HG02970 (cell line): ENCODE measurements around the gene NUCKS1.

ENCODE experiments used
- ATAC-seq: cut with Tn5 transposase; IDR thresholded peaks from one replicate; pipeline ENCODE4 v1.9.1; 2021; ENCODE audit warnings: mild to moderate bottlenecking, moderate library complexity, moderate number of reproducible peaks; ENCODE audit not compliant: unreplicated experiment, low FRiP score

Gene NUCKS1

GRCh38 chr1:205772607-205773032, 22.6 kb upstream of the NUCKS1 start:
- no peak for ATAC-seq

GRCh38 chr1:205770618-205771017, 20.6 kb upstream of the NUCKS1 start:
- ATAC-seq = no peak

- no peak for ATAC-seq
Observed at GRCh38 chr1:205769641-205770365, 19.8 kb upstream of the NUCKS1 start.

GRCh38 chr1:205767248-205767647, 17.3 kb upstream of the NUCKS1 start:
- ATAC-seq = no peak

- no peak for ATAC-seq
Observed at GRCh38 chr1:205766570-205766969, 16.6 kb upstream of the NUCKS1 start.

- no peak for ATAC-seq
Observed at GRCh38 chr1:205766038-205766437, 16.1 kb upstream of the NUCKS1 start.

- ATAC-seq = no peak
Observed at GRCh38 chr1:205764578-205764977, 14.6 kb upstream of the NUCKS1 start.

GRCh38 chr1:205763980-205764379, 14.0 kb upstream of the NUCKS1 start:
- no peak for ATAC-seq

- ATAC-seq = no peak
Observed at GRCh38 chr1:205760606-205761005, 10.6 kb upstream of the NUCKS1 start.

GRCh38 chr1:205756552-205756951, 6.6 kb upstream of the NUCKS1 start:
- ATAC-seq = no peak

GRCh38 chr1:205754857-205755256, 4.9 kb upstream of the NUCKS1 start:
- ATAC-seq = no peak

GRCh38 chr1:205751036-205751651, 1.2 kb upstream of the NUCKS1 start:
- no peak for ATAC-seq

- peak; percentile 73 for ATAC-seq
Observed at GRCh38 chr1:205749234-205750137, 496 bp downstream of the NUCKS1 start.

GRCh38 chr1:205748403-205749233, 1.4 kb downstream of the NUCKS1 start:
- ATAC-seq = peak; percentile 12

- ATAC-seq = no peak
Observed at GRCh38 chr1:205746757-205747412, 3.1 kb downstream of the NUCKS1 start.

- ATAC-seq = no peak
Observed at GRCh38 chr1:205744403-205744802, 5.6 kb downstream of the NUCKS1 start.

- no peak for ATAC-seq
Observed at GRCh38 chr1:205743977-205744376, 6.0 kb downstream of the NUCKS1 start.

GRCh38 chr1:205741681-205742080, 8.3 kb downstream of the NUCKS1 start:
- no peak for ATAC-seq

- ATAC-seq = no peak
Observed at GRCh38 chr1:205739348-205740160, 10.4 kb downstream of the NUCKS1 start.
